Motor neuron (in vitro differentiated cells): ENCODE data around the gene FGR. TPM values are rescaled to one million over a fixed set of nuclear protein-coding genes. Genes with fewer than 3 reads are reported as not detected.
"Not testable (repeated sequence)": the region's sequence is repeated elsewhere in the genome, so short reads cannot be mapped to it uniquely, and the experiment has no call there.

Source experiments
- ATAC-seq, 8 experiments: fragments of 200-7000 bp; cut with Tn5 transposase; replicated peaks in 6 of 8; 2 replicates each; pipeline ENCODE4 v1.8.0; 2021; ENCODE audit warnings: mild to moderate bottlenecking in 8 of 8, moderate library complexity in 8 of 8
- H3K27ac ChIP-seq, 2 donors: fragments of 250-450 bp; sonication (Bioruptor Pico); 2 replicates each; pipeline ENCODE4 v1.9.0; 2021; ENCODE audit warnings: antibody characterized with exemption in 2 of 2, mild to moderate bottlenecking in 2 of 2, moderate library complexity in 1 of 2
- H3K4me1 ChIP-seq, 2 donors: fragments of 250-450 bp; sonication (Bioruptor Pico); replicated peaks in 1 of 2; 2 replicates each; pipeline ENCODE4 v1.6.1; 2021; ENCODE audit warnings: antibody characterized with exemption in 2 of 2, mild to moderate bottlenecking in 2 of 2, moderate library complexity in 1 of 2
- H3K4me3 ChIP-seq, 5 donors: fragments of 250-450 bp; sonication (Bioruptor Pico); 2 replicates each; pipeline ENCODE4 v1.9.0; 2021; ENCODE audit warnings: antibody characterized with exemption in 5 of 5, mild to moderate bottlenecking in 5 of 5, moderate library complexity in 4 of 5
- WGBS, 10 experiments: fragments of 450-650 bp; shearing (Covaris generic); methylation state at CpG; one replicate each; pipeline ENCODE4 v1.0.0; 2022; 5-methylcytosine and 5-hydroxymethylcytosine counted together
- in situ Hi-C, 9 experiments: fragments of 400-800 bp; cut with MboI; loops; one replicate each; pipeline ENCODE4 v1.15.0; 2021; ENCODE audit warnings: low sequenced_read_pairs in 9 of 9, low pct_unique_long_range_greater_than_20kb in 2 of 9; ENCODE audit not compliant: unreplicated experiment in 9 of 9
- total RNA-seq, 8 experiments: library from RNA; unstranded; fragments of 300-600 nt; gene quantifications; 2 replicates each; pipeline versions ENCODE4 v1.2.3 to v1.2.4, GENCODE V29; 2022

FGR gene
- total RNA-seq, 8 experiments from 2014 or later: 0.08 to 0.71 (median 0.18) TPM; not detected in 3

- 80 to 93% (median 84%) methylated on average over 1 to 5 of the region's 5 CpGs for WGBS, 10 experiments
- no peak for ATAC-seq
- Histone ChIP-seq H3K27ac (no peak overlapping the region), H3K4me3 (no peak overlapping the region), H3K4me1 (no peaks in the 10 kb centered on the region)
- in situ Hi-C loops: loop anchor here in 1 of 9 experiments (25.0 kb wide), 1 partner anchor 232 kb away; no protein-coding TSS in a partner anchor
Measured at GRCh38 chr1:27644369-27645070, 9.5 kb upstream of the FGR start.

GRCh38 chr1:27643600-27644368, 8.8 kb upstream of the FGR start:
- in situ Hi-C loops: loop anchor here in 1 of 9 experiments (25.0 kb wide), 1 partner anchor 231 kb away; no protein-coding TSS in a partner anchor
- no peak overlapping the region for H3K4me3 ChIP-seq
- peak in 7 of 8 experiments; percentile 35 to 97 (median 48) for ATAC-seq
- no peaks in the 10 kb centered on the region for H3K4me1 ChIP-seq
- 17 to 89% (median 57%) methylated on average over 1 to 9 of the region's 13 CpGs; no CpG with 5 or more reads in 1 of the 10 experiments for WGBS, 10 experiments
- no peak overlapping the region for H3K27ac ChIP-seq

- not testable (repeated sequence) for ATAC-seq, H3K27ac ChIP-seq, H3K4me3 ChIP-seq, H3K4me1 ChIP-seq
- in situ Hi-C loops: loop anchor here in 1 of 9 experiments (25.0 kb wide), 1 partner anchor 228 kb away; no protein-coding TSS in a partner anchor
- WGBS, 10 experiments: 36 to 100% (median 84%) methylated on average over 1 to 9 of the region's 9 CpGs
Measured at GRCh38 chr1:27640514-27640913, 5.5 kb upstream of the FGR start.

DNA sequence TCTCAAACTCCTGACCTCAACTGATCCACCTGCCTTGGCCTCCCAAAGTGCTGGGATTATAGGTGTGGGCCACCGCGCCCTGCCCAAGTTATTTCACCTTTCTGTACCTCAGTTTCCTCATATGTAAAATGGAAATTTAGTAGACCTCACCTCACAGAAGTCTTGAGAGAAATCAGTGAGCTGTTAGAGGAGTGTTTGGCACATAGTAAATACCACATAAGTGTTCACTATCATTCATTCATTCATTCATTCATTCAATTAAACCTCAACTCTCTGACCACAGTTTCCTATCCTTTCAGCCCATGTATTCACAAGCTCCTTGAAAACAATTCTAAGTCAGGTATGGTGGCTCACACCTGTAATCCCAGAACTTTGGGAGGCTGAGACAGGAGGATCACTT, 3.8 kb upstream of the FGR start:
- Histone ChIP-seq H3K27ac (no peak overlapping the region), H3K4me1 (peaks cover 0 to 11% of the 10 kb centered on the region in 2 donors), H3K4me3 (no peak overlapping the region)
- WGBS, 10 experiments: 92 to 100% (median 100%) methylated on average over 1 to 2 of the region's 2 CpGs; no CpG with 5 or more reads in 2 of the 10 experiments
- ATAC-seq: no peak
- in situ Hi-C loops: loop anchor here in 1 of 9 experiments (25.0 kb wide), 1 partner anchor 227 kb away; no protein-coding TSS in a partner anchor

- in situ Hi-C loops: loop anchor here in 1 of 9 experiments (25.0 kb wide), 1 partner anchor 226 kb away; no protein-coding TSS in a partner anchor
- WGBS, 10 experiments: 40 to 93% (median 81%) methylated on average over 1 to 5 of the region's 5 CpGs
- Histone ChIP-seq H3K27ac (no peak overlapping the region), H3K4me1 (peaks cover 0 to 12% of the 10 kb centered on the region in 2 donors), H3K4me3 (no peak overlapping the region)
- ATAC-seq: no peak
Measured at GRCh38 chr1:27638047-27638734, 3.2 kb upstream of the FGR start.

DNA sequence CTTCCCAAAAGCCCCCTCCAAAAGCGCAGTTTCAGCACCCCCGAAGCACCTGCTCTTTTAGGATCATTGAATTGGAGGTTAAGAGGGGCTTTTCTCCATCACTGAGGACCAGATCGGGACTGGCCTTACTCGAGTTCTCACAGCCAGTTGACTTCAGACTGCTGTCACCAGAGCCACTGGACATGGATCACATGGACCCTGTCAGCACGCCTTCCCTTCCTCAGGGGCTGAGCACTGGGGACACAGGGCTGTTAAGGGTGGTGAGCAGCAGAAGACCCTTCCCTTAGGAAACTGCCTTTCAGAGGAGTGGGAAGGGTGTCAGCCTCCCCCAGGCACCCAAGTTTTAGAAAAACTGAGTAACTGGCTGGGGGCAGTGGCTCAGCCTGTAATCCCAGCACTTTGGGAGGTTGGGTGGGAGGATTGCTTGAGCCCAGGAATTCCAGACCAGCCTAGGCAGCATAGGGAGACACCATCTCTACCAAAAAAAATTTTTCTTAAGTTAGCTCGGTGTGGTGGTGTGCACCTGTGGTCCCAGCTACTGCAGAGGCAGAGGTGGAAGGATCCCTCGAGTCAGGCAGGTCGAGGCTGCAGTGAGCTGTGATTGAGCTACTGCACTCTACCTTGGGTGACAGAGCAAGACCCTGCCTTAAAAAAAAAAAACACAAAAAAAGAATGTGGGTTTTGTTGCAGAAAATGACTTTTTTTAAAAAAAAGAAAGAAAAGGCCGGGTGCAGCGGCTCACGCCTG, 584 bp upstream of the FGR start:
- in situ Hi-C loops: loop anchor here in 1 of 9 experiments (25.0 kb wide), 1 partner anchor 223 kb away; no protein-coding TSS in a partner anchor
- Histone ChIP-seq H3K27ac (no peak overlapping the region), H3K4me1 (peaks cover 0 to 12% of the 10 kb centered on the region in 2 donors), H3K4me3 (no peak overlapping the region)
- ATAC-seq: peak in 1 of 8 experiments; percentile 17
- WGBS, 10 experiments: 50 to 100% (median 82%) methylated on average over 1 to 8 of the region's 11 CpGs; no CpG with 5 or more reads in 3 of the 10 experiments

- ATAC-seq: peak; percentile 20 to 87 (median 45)
- peaks cover 1 to 12% of the 10 kb centered on the region in 2 donors for H3K4me1 ChIP-seq
- H3K27ac ChIP-seq: no peak overlapping the region
- WGBS, 10 experiments: 14 to 60% methylated on average over 2 to 14 of the region's 63 CpGs; no CpG with 5 or more reads in 8 of the 10 experiments
- in situ Hi-C loops: loop anchor here in 1 of 9 experiments (25.0 kb wide), 1 partner anchor 222 kb away; no protein-coding TSS in a partner anchor
- H3K4me3 ChIP-seq: peak overlapping the region in 2 of 5 donors; percentile 7 to 12
Measured at GRCh38 chr1:27634177-27634984, 604 bp downstream of the FGR start.

DNA sequence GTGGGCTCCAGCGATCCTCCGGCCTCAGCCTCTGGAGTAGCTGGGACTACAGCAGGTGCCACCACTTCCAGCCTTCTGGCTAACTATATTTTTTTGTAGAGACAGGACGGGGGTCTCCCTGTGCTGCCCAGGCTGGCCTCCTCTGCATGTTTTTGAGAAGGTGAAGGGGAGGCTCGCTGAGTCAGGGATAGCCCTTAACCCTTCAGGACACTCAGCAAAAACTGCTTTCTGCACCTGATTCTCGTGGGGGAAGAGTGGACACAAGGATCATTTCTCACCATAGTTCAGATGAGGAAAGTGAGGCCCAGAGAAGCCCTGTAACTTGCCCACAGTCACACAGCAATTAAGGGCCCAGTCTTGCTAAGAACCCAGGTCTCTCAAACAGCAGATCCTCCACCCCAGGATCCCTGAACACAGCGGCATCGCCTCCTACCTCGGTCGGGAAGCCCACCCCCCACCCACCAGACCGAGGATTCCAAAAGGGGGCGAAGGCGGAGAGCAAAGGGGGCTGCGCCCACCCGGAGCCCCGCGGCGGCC, 1.3 kb downstream of the FGR start:
- Histone ChIP-seq H3K4me3 (peak overlapping the region in 1 of 5 donors; percentile 12), H3K4me1 (peaks cover 8 to 19% of the 10 kb centered on the region in 2 donors), H3K27ac (no peak overlapping the region)
- 37 to 100% (median 76%) methylated on average over 2 to 11 of the region's 17 CpGs; no CpG with 5 or more reads in 5 of the 10 experiments for WGBS, 10 experiments
- in situ Hi-C loops: loop anchor here in 1 of 9 experiments (25.0 kb wide), 1 partner anchor 221 kb away; no protein-coding TSS in a partner anchor
- peak in 2 of 8 experiments; percentile 17 to 20 for ATAC-seq

- in situ Hi-C loops: loop anchor here in 1 of 9 experiments (25.0 kb wide), 1 partner anchor 221 kb away; no protein-coding TSS in a partner anchor
- WGBS, 10 experiments: 80 to 100% (median 87%) methylated on average over 1 to 5 of the region's 5 CpGs; no CpG with 5 or more reads in 4 of the 10 experiments
- H3K27ac ChIP-seq: no peak overlapping the region
- no peak for ATAC-seq
- peaks cover 10 to 21% of the 10 kb centered on the region in 2 donors for H3K4me1 ChIP-seq
- no peak overlapping the region for H3K4me3 ChIP-seq
Measured at GRCh38 chr1:27633298-27633610, 1.7 kb downstream of the FGR start.

DNA sequence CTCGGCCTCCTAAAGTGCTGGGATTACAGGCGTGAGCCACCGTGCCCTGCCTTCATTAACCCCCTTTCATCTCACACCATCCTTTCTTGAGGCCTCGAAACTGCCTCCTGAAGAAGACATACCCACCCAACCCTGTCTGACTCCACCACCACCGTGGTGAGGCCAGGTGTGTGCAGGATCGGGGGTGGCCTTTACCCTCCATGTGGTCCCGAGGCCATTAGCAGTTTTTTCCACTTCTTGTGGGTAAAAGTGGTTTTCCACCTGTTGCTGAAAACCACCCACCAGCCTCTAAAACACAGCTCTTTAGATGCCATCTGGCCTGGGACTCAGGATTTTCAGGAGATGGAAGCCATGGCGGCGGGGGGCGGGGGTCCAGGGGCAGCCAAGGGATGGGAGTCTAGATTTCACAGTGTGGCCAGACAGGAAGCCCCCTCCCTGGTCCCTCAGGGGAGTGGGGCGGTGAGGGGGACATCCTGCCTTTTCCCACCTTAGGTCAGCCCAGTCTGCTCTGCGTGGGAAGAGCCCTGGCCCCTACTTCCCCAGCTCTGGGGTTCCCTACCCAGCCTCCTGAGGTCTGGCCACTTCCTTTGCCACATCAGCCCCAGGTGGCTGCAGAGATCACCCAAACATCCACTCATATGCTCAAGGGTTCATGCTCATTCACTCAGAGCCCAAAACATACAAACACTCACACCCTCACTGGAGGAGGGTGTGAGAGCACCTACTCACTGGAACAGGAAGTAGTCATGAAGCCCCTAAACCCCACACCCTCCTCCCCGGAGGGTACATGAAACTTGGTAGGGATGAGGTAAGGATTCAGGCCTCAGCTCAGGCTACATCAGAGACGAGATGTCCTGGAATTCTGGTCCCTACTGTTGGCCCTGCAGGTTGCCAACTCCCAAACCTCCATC, 2.3 kb downstream of the FGR start:
- Histone ChIP-seq H3K27ac (no peak overlapping the region), H3K4me3 (no peak overlapping the region), H3K4me1 (peaks cover 10 to 21% of the 10 kb centered on the region in 2 donors)
- in situ Hi-C loops: loop anchor here in 1 of 9 experiments (25.0 kb wide), 1 partner anchor 220 kb away; no protein-coding TSS in a partner anchor
- 60 to 100% (median 77%) methylated on average over 2 to 8 of the region's 14 CpGs; no CpG with 5 or more reads in 4 of the 10 experiments for WGBS, 10 experiments
- ATAC-seq: no peak
